G401.6 (cell line): ENCODE measurements around the gene DPF3.

Source experiments
- FAIRE-seq: peaks from 2 replicates; lab custom pipeline; 2012; peaks lifted over from hg19 to GRCh38; lab: Jason Lieb, UNC

Gene DPF3

DNA sequence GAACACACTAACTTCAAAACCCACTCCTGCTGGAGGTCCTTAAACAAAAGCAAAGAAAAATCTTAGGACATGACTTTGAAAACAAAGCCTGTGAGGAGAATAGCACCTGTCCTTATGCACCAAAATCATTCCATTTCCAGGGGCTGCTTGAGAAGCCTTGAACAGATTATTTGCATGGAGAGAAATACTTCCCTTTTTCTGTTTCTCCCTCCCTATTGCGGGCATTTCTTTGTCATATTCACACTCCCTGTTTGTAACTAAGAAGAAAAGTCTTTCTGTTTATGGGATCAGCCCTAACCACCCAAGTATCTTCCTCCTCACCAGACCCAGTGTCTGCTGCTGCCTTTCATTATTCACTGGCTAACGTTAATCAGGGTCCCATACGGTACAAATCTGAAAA, 218.8 kb downstream of the DPF3 start:
- FAIRE-seq = no peak

DNA sequence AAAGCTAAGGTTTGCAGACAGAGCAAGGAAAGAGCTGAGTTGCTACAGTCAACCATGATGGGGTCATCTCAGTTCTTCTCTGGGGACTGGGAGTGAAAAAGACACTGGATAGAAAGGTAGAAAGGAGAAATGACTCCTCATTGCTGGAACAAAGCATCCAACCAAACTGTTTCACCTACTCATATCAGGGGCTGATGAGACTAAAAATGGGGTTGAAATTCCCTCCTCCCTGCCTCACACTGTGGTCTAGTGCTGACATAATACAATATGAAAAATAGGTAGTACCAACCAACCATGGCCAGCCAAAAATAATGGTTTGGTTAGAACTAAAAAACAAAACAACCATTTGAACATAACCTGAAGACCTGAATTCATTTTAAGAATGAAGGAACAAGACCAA, 220.7 kb downstream of the DPF3 start:
- FAIRE-seq = no peak

DNA sequence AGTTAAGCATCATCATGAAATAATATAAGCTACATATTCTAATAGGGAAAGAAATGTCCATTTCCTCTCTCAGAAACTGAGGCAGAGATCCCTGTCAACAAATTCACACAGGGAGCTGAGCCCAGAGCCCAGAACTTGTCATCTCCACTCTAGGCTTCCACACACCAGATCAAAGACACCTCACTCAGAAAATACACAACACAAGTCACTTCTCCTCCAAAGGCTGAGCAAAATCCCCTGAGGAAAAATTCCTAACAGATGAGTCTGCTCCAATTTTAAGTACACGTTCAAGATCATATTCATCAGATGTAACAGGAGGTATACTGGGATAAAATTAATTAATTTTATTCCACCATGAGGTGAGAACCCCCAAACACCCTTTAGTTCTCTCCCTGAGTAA, 227.3 kb downstream of the DPF3 start:
- FAIRE-seq = no peak

DNA sequence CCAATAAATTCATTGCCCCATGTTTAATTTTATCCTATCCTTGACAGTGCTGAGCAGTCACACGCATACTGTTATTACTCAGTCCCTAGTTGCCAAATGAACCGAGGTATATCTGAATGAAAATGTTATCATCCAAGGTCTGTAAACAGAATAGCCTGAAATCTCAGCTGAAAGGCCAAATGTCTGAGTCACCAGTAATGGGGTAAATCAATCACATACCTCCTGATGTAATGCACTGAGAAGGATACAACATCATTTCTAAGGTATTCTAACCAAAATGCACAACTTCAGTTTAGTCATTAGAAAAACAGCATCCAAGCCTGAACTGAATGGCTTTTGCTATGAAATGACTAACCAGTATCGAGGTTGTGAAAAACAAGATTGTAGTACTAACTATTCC, 228.6 kb downstream of the DPF3 start:
- FAIRE-seq = no peak

DNA sequence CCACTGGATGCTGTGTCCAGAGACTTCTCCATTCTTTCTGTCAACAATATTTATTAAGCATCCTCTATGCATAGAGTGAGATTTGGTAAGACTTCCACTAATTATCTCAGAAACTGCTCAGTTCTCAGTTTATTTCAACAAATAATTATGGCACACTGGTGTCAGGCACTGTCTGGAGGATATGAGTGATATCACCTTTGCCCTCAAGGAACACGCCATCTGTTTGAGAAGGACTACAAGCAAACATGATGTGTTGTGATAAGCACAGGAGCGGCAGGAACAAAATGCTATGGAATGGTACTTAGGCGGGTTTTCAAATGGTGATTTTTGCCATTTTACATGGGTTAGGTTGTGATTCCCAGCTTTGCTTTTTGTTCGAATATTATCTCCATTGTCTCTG, 229.2 kb downstream of the DPF3 start:
- no peak for FAIRE-seq

DNA sequence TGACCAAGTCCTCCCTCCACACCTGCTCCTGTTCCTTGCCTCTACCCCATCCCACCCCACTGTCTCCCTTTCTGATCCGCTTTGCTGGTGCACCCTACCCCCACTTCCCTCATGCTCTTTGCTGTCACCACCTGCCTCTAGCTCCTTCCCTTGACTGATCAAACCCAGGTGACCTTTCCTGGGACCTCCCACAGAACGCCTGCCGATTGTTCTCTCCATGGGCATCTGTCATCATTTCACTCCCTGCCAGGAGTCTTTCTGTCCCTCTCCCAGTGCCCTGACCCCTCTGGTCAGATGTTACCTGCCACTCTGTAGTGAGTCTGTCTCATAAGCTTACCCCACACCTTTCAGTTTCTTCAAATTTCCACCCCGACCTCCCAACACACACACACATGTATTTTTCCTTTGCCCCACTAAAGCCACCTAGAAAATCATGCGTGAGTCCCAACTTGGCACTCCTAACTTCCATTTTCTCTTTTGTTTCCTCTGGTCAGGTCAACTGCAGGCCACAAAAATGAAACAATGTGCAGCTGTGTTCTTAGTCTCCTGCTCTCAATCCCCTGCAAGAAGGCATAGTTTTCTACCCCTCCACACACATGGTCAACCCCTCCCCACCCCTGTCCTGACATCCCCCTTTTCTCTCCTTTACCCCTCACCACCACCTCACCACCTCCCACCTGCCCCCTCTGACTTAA, 229.8 kb downstream of the DPF3 start:
- FAIRE-seq = no peak

DNA sequence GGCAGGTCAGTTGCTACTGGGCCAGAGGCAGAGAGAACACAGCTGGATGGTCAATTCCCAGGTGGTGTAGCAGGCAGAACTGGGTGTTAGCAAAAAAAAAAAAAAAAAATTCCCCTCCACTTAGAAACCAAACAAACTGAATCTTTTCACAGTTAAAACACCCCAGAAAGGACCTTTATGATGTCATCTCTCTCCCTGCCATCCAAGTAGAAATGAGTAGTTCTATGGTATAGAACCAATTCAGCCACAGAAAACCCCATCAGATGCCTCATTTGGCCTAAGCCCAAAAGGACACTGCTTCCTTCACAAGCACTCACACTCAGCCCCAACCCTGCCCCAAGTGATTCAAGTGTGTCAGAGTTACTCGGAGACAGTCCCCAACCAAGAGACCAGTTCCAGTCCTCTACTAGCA, 230.8 kb downstream of the DPF3 start:
- no peak for FAIRE-seq

DNA sequence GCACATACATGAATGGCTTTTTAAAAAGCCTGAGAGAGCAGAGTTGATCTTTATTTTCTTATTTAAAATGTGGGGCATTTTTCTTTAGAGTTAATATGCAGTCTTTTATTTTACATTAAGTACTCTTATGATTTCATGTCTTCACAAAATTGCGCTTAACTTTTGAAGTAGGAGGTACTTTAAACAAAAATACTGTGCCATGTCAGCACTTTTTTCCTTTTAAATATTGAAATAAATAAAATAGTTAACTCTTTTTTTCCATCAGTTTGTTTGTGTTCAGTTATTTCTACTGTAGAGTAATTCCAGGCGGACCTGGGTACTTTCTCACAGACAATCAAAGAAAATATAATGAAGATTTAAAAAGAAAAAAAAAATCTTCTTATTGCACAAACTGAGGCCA, 231.7 kb downstream of the DPF3 start:
- FAIRE-seq = no peak

DNA sequence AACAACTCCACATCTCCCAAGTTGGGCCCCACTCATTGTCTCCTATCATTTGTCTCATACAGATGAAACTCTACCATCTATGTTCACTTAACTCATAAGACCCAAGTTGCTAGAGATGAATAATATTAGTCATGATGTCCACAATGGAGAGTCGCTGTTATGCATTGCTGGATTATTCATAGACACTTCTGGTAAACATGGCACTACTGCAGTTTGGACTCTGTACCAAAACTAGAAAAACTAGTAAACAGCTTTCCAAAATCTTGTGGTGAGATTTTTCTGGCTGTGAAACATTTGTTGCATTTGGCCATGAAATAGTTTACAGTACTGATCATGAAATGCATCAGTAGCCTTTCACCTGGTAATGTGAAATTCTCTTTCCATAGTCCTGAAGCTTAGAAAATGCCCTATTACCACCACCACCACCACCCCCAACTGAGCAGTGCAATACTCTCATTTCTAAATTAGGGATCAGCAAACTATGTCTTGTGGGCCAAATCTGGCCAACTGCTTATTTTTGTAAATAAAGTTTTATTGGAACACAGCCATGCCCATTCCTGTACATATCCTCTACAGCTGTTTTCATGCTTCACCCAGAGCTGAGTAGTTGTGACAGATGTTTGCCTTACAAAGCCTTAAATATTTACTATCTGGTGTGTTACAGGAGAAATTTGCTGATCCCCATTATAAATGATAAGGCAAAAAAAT, 236.5 kb downstream of the DPF3 start:
- FAIRE-seq = no peak

DNA sequence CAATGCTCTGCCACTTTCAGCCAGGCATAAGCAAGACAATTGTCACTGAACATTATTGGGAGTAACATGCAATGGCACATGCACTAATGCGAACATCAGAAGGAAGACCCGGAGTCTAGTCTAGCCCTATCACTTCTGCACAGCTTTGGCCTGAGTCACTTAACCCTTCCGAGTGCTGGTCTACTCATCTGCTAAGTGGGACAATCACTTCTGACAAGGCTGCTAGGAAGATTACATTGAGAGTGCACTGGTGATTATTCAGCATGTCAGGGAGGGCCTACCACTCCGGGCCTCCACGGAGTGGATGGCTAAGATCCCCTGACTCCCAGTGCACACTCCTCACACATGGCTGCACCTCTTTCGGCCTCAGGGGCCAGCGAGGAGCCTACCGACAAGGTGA, 240.9 kb downstream of the DPF3 start:
- FAIRE-seq = no peak

DNA sequence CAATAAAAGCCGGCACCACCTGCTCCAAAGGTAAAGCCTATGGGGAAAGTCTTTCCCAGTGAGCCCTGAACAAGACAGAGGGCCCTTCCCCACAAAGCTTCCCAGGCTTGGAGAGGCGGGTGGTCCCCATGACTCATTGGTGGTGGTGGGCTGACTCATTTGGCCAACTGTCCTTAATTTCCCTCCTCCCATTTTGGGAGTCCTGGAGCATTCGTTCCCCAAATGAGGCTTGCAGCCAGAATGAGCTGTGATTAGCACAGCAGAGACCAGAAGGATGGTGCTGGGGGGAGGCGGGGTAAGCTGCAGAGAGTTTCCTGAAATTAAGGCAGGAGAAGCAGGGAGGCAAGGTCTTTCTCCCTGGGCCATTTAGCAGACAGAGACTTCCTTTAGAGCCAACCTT, 241.7 kb downstream of the DPF3 start:
- FAIRE-seq = no peak

DNA sequence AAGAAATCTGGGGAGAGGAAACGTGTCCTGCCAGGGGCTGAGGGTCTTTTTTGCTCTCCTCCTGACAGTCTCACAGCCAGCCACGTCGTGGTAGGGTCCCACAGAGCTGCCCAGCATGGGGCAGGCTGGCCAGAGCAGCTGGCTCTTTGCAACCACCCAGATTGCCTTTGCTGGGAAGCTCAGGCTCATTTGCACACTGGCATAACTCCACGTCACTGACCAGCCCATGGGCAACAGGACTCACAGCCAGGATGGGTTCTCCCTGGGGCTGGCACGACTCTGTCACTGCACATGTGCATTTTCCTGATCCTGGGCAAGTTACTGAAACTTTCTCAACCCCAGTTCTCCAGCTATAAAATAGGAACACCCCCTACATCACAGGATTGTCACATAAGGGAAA, 242.2 kb downstream of the DPF3 start:
- no peak for FAIRE-seq

DNA sequence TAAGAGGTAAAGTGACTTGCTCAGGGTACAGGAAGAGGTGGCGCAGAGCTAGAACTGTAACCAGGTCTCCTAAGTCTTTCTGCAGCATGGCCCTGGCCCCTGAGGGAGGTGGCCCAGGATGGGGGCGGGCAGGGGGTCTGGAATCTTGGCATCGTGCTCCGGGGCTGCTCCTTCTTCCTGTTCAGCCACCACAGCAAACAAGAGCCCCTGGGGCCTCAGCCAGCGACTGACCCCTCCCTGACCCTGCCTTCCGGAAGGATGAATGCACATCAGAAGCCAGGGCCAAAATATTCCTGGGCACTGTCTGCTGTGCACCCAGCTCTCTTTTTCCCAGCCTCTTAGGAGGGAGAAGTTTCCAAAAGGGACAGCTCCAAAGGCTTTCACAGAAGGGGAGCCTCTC, 242.8 kb downstream of the DPF3 start:
- no peak for FAIRE-seq

DNA sequence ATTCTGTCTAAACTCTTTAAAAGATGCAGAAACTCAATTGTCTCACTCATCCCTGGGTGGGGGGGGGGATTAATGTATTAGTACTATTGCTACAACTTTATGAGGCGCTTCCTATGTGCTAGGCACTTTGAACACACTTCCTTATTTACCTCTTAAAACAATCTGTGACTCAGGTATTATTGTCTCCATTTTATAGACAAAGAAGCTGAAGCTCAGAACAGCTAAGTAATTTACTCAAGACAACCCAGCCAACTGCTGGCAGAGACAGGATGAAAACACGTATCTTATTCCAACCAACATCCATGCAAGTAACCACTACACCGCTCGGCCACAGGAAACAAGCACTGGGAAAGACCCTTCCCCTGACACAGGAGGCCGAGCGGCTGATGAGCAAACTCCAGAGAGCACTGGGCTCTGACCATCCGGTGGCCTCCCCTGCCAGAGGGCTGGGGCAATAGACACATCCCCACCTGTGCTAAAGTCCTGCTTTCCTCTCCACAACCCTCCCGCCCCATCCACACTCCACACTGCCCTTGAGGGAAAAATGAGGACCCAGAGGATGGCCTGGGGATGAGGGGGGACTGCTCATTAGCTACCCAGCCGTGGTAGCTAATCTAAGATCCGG, 244.2 kb downstream of the DPF3 start:
- FAIRE-seq = no peak

DNA sequence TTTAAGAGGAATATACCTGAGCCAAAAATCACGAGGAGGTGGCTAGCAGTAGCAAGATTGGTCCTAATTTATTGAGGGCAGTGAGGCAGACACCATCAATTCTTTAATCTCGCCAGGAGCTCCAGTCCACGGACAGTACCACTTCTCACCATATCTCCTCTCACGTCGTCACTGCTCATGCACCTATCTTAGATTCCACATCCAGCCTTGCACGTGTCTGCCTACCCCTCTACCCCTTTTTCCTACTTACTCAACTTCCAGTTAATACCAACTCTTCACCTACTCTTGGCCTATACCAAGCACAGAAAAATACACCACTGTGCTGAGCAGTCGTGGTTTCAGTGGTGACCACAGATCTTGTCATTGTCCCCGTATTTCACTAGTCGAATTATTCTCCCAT, 246.1 kb downstream of the DPF3 start:
- FAIRE-seq = no peak

DNA sequence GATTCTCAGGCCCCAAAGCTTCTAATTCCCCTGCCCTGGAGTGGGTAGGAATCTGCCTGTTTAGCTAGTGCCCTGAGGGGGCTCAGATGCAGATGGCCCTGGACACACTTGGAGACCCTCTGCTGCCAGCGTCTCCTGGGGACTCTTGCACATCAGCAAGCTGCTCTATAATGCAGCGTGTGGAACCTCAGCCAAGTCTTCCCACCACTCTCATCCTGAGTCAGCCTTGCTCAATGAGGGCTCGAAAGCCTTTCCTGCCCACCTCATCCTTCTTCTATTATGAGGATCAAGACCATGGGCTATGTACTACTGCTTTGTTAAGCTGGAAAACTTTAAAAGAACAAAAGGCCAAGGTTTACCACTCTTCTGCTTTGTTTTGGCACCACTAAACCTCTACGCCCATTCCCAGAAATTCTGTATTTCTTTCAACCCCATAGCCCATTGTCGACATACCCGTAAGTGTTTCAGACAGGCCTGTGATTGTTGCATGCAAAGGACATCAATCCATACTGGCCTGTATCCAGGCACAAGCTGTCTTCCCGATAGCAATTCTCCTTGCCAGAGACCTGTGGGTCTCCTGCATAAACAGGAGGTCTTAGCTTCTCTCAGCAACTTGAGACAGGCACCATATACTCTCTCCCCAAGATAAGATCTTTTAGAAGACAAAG, 246.9 kb downstream of the DPF3 start:
- no peak for FAIRE-seq

DNA sequence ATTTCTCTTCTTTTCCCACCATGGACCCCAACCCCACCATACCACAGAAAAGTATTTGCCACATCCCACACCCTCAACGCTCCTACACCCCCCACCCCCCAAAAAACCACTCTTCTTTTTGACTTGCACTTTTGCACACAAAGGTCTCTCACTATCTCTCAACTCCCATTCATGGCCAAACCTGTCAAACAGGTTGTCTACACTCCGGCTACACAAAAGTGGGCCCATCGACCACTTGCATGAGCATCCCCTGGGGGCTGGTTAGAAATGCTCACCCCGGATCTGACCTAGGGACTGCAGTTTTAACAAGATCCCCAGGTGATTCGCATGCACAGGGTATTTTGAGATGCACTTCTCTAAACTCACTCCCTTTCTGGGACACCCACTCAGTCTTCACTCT, 248.2 kb downstream of the DPF3 start:
- no peak for FAIRE-seq

DNA sequence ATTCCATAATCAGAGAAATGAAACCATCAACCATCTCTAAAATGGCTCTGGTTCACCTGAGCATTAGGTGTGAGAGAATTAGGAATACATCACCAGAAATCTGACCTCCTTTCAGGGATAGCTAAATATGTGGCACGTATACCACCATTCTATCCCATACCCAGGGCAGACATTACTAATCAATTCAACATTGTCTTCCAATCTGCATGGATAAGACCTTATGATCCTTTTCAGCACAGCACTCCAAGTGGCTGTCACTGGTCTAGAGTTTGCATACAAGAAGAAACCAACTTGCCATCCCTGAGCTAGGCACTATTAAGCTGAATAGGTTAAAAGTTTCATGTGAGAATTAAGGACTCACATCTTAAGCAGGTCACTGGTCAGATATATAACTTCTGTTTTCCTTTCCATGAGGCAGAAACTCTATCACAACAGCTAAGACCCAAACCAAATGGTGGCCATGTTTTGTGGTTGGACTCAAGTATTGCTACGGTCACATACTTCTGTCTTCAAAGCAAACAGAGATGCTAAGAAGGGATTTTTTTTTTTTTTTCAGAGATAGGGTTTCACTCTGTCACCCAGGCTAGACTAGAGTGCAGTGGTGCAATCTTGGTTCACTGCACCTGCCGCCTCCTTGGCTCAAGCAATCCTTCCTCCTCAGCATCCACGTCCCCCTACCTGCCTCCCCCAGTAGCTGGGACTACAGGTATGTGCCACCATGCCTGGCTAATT, 249.0 kb downstream of the DPF3 start:
- FAIRE-seq = no peak

DNA sequence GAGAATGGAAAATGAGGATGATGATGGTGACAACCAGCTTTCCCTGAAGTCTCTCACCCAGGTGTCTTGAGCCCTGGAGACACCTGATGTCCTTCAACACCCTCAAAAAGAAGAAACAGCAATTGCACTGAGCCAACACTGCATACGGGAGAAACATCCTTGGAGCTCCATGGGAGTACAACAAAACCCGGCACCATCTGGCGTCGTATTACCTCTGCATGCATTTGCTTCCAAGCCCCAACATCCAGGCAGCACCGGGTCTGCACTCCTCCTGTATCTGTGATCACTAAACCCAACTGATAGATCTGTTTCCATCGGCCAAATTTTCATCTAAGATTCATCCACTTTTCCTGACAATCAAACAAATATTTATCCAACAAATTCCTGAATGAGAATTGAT, 249.9 kb downstream of the DPF3 start:
- FAIRE-seq = no peak

DNA sequence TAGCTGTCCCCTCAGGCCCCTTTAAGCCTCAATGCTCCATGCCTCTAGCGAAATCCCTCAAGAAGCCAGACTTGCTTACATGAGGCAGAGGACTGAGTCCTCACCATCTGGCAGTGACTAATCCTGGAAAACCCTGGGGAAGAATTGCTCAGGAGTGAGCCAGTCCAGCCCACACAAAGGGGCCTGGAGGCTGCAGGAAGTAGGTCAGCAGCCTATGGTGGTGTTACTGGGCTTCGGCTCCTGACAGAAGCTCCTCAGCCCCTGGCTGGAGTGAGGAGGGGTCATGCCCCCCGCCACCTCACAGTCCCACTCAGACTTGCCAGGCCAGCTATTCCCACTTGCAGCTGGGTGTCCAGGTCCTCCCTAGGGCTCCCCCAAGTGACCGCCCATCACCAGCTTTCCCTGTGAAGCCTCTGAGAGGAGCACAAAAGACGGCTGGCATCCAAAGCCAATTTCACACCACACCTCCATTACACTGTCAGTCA, 250.5 kb downstream of the DPF3 start:
- no peak for FAIRE-seq

DNA sequence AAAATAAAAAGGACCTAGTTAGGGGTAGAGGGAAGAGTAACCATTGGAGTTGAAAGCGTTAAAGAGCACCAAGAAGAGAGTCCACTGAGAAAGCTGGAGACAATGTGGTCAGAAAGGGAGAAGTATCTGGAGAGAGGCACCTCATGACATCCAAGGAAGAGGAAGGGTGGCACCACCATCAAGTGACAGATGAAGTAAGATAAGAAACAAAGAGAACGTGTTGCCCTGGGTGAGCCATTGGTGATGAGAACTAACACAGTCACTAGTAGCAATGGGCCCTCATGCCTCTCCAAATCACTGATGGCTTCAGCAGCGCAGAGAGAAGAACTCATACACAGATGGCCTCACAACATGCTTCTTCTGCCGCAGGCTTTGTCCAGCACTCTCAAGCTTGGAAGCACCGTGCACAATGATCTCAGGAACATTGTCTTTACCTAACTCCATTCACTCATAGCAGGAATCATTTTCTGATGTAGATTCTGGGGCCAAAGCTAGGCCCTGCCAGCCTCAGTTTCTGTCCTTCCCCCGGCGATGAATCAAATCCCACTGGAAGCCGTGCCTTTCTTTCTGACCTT, 252.9 kb downstream of the DPF3 start:
- FAIRE-seq = no peak

DNA sequence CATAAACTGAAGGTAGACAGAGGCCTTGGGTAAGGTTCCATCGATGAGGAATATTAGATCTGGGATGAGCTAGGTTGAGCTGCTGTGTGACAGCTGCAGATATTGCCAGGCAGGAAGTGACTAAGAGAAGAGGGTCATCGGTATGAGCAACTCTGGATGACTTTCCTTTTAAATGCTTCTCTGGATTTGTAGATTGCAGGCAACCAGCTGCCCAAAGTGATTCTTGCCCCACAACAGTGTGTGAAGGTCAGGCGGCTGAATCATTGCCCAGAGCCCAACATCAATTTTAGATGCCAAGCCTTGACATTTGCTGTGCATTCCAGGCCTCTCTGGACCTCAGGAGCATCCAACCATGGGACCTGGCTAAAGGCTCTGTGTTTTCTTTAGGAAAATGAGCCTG, 255.9 kb downstream of the DPF3 start:
- no peak for FAIRE-seq
